Measurements from ENCODE around the gene TRAPPC14. TPM values are rescaled to one million over a fixed set of nuclear protein-coding genes. Genes with fewer than 3 reads are reported as not detected.

Gene TRAPPC14
- total RNA-seq, 1 donor from 2014 or later, result 2.6 TPM

- Histone ChIP-seq H3K4me3 (ENCODE audit: low read length in 3 of 3) (peak overlapping the region; percentile 86 to 99 (median 98)), H3K36me3 (ENCODE audit: control insufficient read depth in 3 of 3, insufficient read depth in 3 of 3, low read length in 3 of 3) (peaks cover 6 to 10% (median 8%) of the 10 kb centered on the region in 3 donors), H3K9ac (ENCODE audit: low read depth in 1 of 3, low read length in 3 of 3) (peak overlapping the region; percentile 83 to 91 (median 89)), H3K9me3 (ENCODE audit: control insufficient read depth in 3 of 3, low read length in 3 of 3) (no peaks in the 10 kb centered on the region), H3K4me1 (ENCODE audit: control insufficient read depth in 3 of 3, insufficient read depth in 3 of 3, low read length in 3 of 3) (peaks cover 15 to 30% (median 23%) of the 10 kb centered on the region in 3 donors), H3K27me3 (ENCODE audit: control insufficient read depth in 3 of 3, insufficient read depth in 3 of 3, low read length in 3 of 3) (no peaks in the 10 kb centered on the region), H3K27ac (ENCODE audit: low read depth, low read length) (peak overlapping the region; percentile 85)
These were observed 40.0 kb downstream of the TRAPPC14 start for GRCh38 chr7:100118388-100119071.

DNA sequence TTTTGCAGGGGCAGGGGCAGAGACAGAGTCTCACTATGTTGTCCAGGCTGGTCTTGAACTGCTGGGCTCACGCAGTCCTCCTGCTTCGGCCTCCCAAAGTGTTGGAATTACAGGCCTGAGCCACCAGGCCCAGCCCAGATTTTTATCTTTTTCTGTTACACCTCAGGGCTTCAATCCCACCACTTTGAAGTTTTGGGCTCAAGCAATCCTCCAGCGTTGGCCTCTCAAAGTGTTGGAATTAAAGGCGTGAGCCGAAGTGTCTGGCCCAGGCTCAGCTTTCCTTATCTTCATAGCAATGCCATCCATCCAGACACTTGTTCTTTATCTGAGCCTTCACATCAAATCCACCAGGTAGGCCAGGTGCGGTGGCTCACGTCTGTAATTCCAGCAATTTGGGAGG is 43.5 kb downstream of the TRAPPC14 start:
- peaks cover 8 to 16% (median 14%) of the 10 kb centered on the region in 3 donors for H3K4me1 ChIP-seq (ENCODE audit: control insufficient read depth in 3 of 3, insufficient read depth in 3 of 3, low read length in 3 of 3)
- H3K36me3 ChIP-seq (ENCODE audit: control insufficient read depth in 3 of 3, insufficient read depth in 3 of 3, low read length in 3 of 3), result peaks cover 25% of the 10 kb centered on the region in 3 donors
- H3K4me3 ChIP-seq (ENCODE audit: low read length in 3 of 3), result no peak overlapping the region
- H3K9me3 ChIP-seq (ENCODE audit: control insufficient read depth in 3 of 3, low read length in 3 of 3), result no peaks in the 10 kb centered on the region
- H3K27ac ChIP-seq (ENCODE audit: low read depth, low read length), result no peak overlapping the region
- H3K27me3 ChIP-seq (ENCODE audit: control insufficient read depth in 3 of 3, insufficient read depth in 3 of 3, low read length in 3 of 3), result no peaks in the 10 kb centered on the region
- no peak overlapping the region for H3K9ac ChIP-seq (ENCODE audit: low read depth in 1 of 3, low read length in 3 of 3)

GRCh38 chr7:100111914-100112313 is 46.6 kb downstream of the TRAPPC14 start:
- Histone ChIP-seq H3K27me3 (ENCODE audit: control insufficient read depth in 3 of 3, insufficient read depth in 3 of 3, low read length in 3 of 3) (no peaks in the 10 kb centered on the region), H3K27ac (ENCODE audit: low read depth, low read length) (no peak overlapping the region), H3K36me3 (ENCODE audit: control insufficient read depth in 3 of 3, insufficient read depth in 3 of 3, low read length in 3 of 3) (peaks cover 43 to 49% (median 46%) of the 10 kb centered on the region in 3 donors), H3K9ac (ENCODE audit: low read depth in 1 of 3, low read length in 3 of 3) (no peak overlapping the region), H3K9me3 (ENCODE audit: control insufficient read depth in 3 of 3, low read length in 3 of 3) (no peaks in the 10 kb centered on the region), H3K4me3 (ENCODE audit: low read length in 3 of 3) (no peak overlapping the region), H3K4me1 (ENCODE audit: control insufficient read depth in 3 of 3, insufficient read depth in 3 of 3, low read length in 3 of 3) (no peaks in the 10 kb centered on the region)

DNA sequence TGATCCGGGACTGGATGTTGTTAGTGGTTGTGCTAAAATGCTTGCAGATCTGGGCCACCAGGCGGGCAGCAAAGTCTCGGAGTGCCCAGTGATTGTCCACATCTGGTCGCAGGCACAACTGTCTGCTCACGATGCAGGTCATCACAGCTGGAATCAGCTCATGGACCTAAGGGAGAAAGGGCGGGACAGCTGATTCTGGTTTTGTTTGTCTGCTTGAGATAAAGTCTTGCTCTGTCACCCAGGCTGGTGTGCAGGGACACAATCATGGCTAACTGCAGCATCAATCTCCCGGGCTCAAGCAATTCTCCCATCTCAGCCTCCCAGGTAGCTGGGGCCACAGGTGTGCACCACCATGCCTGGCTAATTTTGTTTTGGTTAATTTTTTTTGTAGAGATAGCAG is 47.4 kb downstream of the TRAPPC14 start:
- Histone ChIP-seq H3K27me3 (ENCODE audit: control insufficient read depth in 3 of 3, insufficient read depth in 3 of 3, low read length in 3 of 3) (no peaks in the 10 kb centered on the region), H3K4me1 (ENCODE audit: control insufficient read depth in 3 of 3, insufficient read depth in 3 of 3, low read length in 3 of 3) (no peaks in the 10 kb centered on the region), H3K27ac (ENCODE audit: low read depth, low read length) (no peak overlapping the region), H3K9ac (ENCODE audit: low read depth in 1 of 3, low read length in 3 of 3) (no peak overlapping the region), H3K36me3 (ENCODE audit: control insufficient read depth in 3 of 3, insufficient read depth in 3 of 3, low read length in 3 of 3) (peaks cover 48 to 53% (median 53%) of the 10 kb centered on the region in 3 donors), H3K4me3 (ENCODE audit: low read length in 3 of 3) (no peak overlapping the region), H3K9me3 (ENCODE audit: control insufficient read depth in 3 of 3, low read length in 3 of 3) (no peaks in the 10 kb centered on the region)

GRCh38 chr7:100109521-100110163 is 48.9 kb downstream of the TRAPPC14 start:
- Histone ChIP-seq H3K36me3 (ENCODE audit: control insufficient read depth in 3 of 3, insufficient read depth in 3 of 3, low read length in 3 of 3) (peaks cover 58 to 67% (median 63%) of the 10 kb centered on the region in 3 donors), H3K27me3 (ENCODE audit: control insufficient read depth in 3 of 3, insufficient read depth in 3 of 3, low read length in 3 of 3) (no peaks in the 10 kb centered on the region)

GRCh38 chr7:100107890-100108289 is 50.6 kb downstream of the TRAPPC14 start:
- no peaks in the 10 kb centered on the region for H3K27me3 ChIP-seq (ENCODE audit: control insufficient read depth in 3 of 3, insufficient read depth in 3 of 3, low read length in 3 of 3)
- no peak overlapping the region for H3K4me3 ChIP-seq (ENCODE audit: low read length in 3 of 3)
- H3K4me1 ChIP-seq (ENCODE audit: control insufficient read depth in 3 of 3, insufficient read depth in 3 of 3, low read length in 3 of 3), result no peaks in the 10 kb centered on the region
- no peak overlapping the region for H3K27ac ChIP-seq (ENCODE audit: low read depth, low read length)
- no peak overlapping the region for H3K9ac ChIP-seq (ENCODE audit: low read depth in 1 of 3, low read length in 3 of 3)
- peaks cover 55 to 65% (median 58%) of the 10 kb centered on the region in 3 donors for H3K36me3 ChIP-seq (ENCODE audit: control insufficient read depth in 3 of 3, insufficient read depth in 3 of 3, low read length in 3 of 3)
- H3K9me3 ChIP-seq (ENCODE audit: control insufficient read depth in 3 of 3, low read length in 3 of 3), result no peaks in the 10 kb centered on the region

More at GRCh38 chr7:100109521-100110163, 48.9 kb downstream of the TRAPPC14 start:
- no peaks in the 10 kb centered on the region for H3K4me1 ChIP-seq (ENCODE audit: control insufficient read depth in 3 of 3, insufficient read depth in 3 of 3, low read length in 3 of 3)
- no peaks in the 10 kb centered on the region for H3K9me3 ChIP-seq (ENCODE audit: control insufficient read depth in 3 of 3, low read length in 3 of 3)
- no peak overlapping the region for H3K9ac ChIP-seq (ENCODE audit: low read depth in 1 of 3, low read length in 3 of 3)
- no peak overlapping the region for H3K4me3 ChIP-seq (ENCODE audit: low read length in 3 of 3)
- H3K27ac ChIP-seq (ENCODE audit: low read depth, low read length), result no peak overlapping the region

GRCh38 chr7:100107125-100107737 is 51.3 kb downstream of the TRAPPC14 start:
- Histone ChIP-seq H3K27me3 (ENCODE audit: control insufficient read depth in 3 of 3, insufficient read depth in 3 of 3, low read length in 3 of 3) (no peaks in the 10 kb centered on the region), H3K27ac (ENCODE audit: low read depth, low read length) (no peak overlapping the region), H3K9ac (ENCODE audit: low read depth in 1 of 3, low read length in 3 of 3) (no peak overlapping the region), H3K9me3 (ENCODE audit: control insufficient read depth in 3 of 3, low read length in 3 of 3) (no peaks in the 10 kb centered on the region), H3K4me1 (ENCODE audit: control insufficient read depth in 3 of 3, insufficient read depth in 3 of 3, low read length in 3 of 3) (peaks cover 5 to 6% (median 5%) of the 10 kb centered on the region in 3 donors), H3K4me3 (ENCODE audit: low read length in 3 of 3) (no peak overlapping the region), H3K36me3 (ENCODE audit: control insufficient read depth in 3 of 3, insufficient read depth in 3 of 3, low read length in 3 of 3) (peaks cover 51 to 65% (median 56%) of the 10 kb centered on the region in 3 donors)

GRCh38 chr7:100106633-100107032 is 51.9 kb downstream of the TRAPPC14 start:
- H3K9me3 ChIP-seq (ENCODE audit: control insufficient read depth in 3 of 3, low read length in 3 of 3), result no peaks in the 10 kb centered on the region
- no peak overlapping the region for H3K27ac ChIP-seq (ENCODE audit: low read depth, low read length)
- no peak overlapping the region for H3K9ac ChIP-seq (ENCODE audit: low read depth in 1 of 3, low read length in 3 of 3)
- peaks cover 6 to 8% (median 7%) of the 10 kb centered on the region in 3 donors for H3K4me1 ChIP-seq (ENCODE audit: control insufficient read depth in 3 of 3, insufficient read depth in 3 of 3, low read length in 3 of 3)
- no peaks in the 10 kb centered on the region for H3K27me3 ChIP-seq (ENCODE audit: control insufficient read depth in 3 of 3, insufficient read depth in 3 of 3, low read length in 3 of 3)
- H3K36me3 ChIP-seq (ENCODE audit: control insufficient read depth in 3 of 3, insufficient read depth in 3 of 3, low read length in 3 of 3), result peaks cover 47 to 63% (median 55%) of the 10 kb centered on the region in 3 donors
- H3K4me3 ChIP-seq (ENCODE audit: low read length in 3 of 3), result no peak overlapping the region

- H3K9me3 ChIP-seq (ENCODE audit: control insufficient read depth in 3 of 3, low read length in 3 of 3), result no peaks in the 10 kb centered on the region
- no peak overlapping the region for H3K9ac ChIP-seq (ENCODE audit: low read depth in 1 of 3, low read length in 3 of 3)
- H3K4me1 ChIP-seq (ENCODE audit: control insufficient read depth in 3 of 3, insufficient read depth in 3 of 3, low read length in 3 of 3), result peaks cover 6 to 10% (median 8%) of the 10 kb centered on the region in 3 donors
- no peaks in the 10 kb centered on the region for H3K27me3 ChIP-seq (ENCODE audit: control insufficient read depth in 3 of 3, insufficient read depth in 3 of 3, low read length in 3 of 3)
- H3K27ac ChIP-seq (ENCODE audit: low read depth, low read length), result no peak overlapping the region
- H3K36me3 ChIP-seq (ENCODE audit: control insufficient read depth in 3 of 3, insufficient read depth in 3 of 3, low read length in 3 of 3), result peaks cover 39 to 54% (median 46%) of the 10 kb centered on the region in 3 donors
- H3K4me3 ChIP-seq (ENCODE audit: low read length in 3 of 3), result no peak overlapping the region
These were observed 53.0 kb downstream of the TRAPPC14 start for GRCh38 chr7:100105534-100105933.

All from skeletal muscle tissue (tissue), 4 donors.